GM04504 (cell line): Measurements from ENCODE around the gene RNF187.
"Not testable (repeated sequence)": the region's sequence is repeated elsewhere in the genome, so short reads cannot be mapped to it uniquely, and the experiment has no call there.

Experiments used
- DNase-seq: peaks from one replicate; pipeline ENCODE4 v3.0.0-alpha.2; 2012; ENCODE audit warnings: low read depth

The RNF187 gene

GRCh38 chr1:228460821-228461220 lies 26.4 kb upstream of the RNF187 start:
- DNase-seq = no peak

- no peak for DNase-seq
Observed at GRCh38 chr1:228462560-228462959, 24.6 kb upstream of the RNF187 start.

- DNase-seq = no peak
Observed at GRCh38 chr1:228463009-228463558, 24.1 kb upstream of the RNF187 start.

GRCh38 chr1:228463559-228464455 lies 23.4 kb upstream of the RNF187 start:
- DNase-seq = no peak

- peak; percentile 42 for DNase-seq
Observed at GRCh38 chr1:228464487-228464983, 22.6 kb upstream of the RNF187 start.

- DNase-seq = no peak
Observed at GRCh38 chr1:228465141-228465540, 22.0 kb upstream of the RNF187 start.

- DNase-seq = no peak
Observed at GRCh38 chr1:228465571-228466146, 21.5 kb upstream of the RNF187 start.

GRCh38 chr1:228468188-228468587 lies 19.0 kb upstream of the RNF187 start:
- DNase-seq = not testable (repeated sequence)

GRCh38 chr1:228469413-228470162 lies 17.6 kb upstream of the RNF187 start:
- DNase-seq = no peak

- DNase-seq = no peak
Observed at GRCh38 chr1:228471154-228471761, 15.9 kb upstream of the RNF187 start.

GRCh38 chr1:228471762-228472398 lies 15.3 kb upstream of the RNF187 start:
- DNase-seq = no peak

- no peak for DNase-seq
Observed at GRCh38 chr1:228472655-228473054, 14.5 kb upstream of the RNF187 start.

- no peak for DNase-seq
Observed at GRCh38 chr1:228474507-228474906, 12.7 kb upstream of the RNF187 start.

GRCh38 chr1:228475812-228476211 lies 11.4 kb upstream of the RNF187 start:
- DNase-seq = no peak

GRCh38 chr1:228477263-228477662 lies 9.9 kb upstream of the RNF187 start:
- DNase-seq = no peak

GRCh38 chr1:228478326-228478725 lies 8.9 kb upstream of the RNF187 start:
- no peak for DNase-seq

- no peak for DNase-seq
Observed at GRCh38 chr1:228478912-228479711, 8.1 kb upstream of the RNF187 start.

GRCh38 chr1:228483789-228484188 lies 3.4 kb upstream of the RNF187 start:
- no peak for DNase-seq

GRCh38 chr1:228486596-228487335 lies 416 bp upstream of the RNF187 start:
- peak; percentile 66 for DNase-seq
